Measurements from ENCODE around the gene GPR107.
"Not testable (repeated sequence)": the region's sequence is repeated elsewhere in the genome, so short reads cannot be mapped to it uniquely, and the experiment has no call there.

Gene GPR107

GRCh38 chr9:130053504-130054324 is at the start of gene GPR107:
Gene GPR107 (plus strand): TSS chr9:130053906. CDS start chr9:130053933, 27 bp downstream.
- peak; percentile 95 for DNase-seq (ENCODE audit: low spot score)

GRCh38 chr9:130003943-130004552 is 49.7 kb upstream of the GPR107 start:
- no peak for DNase-seq (ENCODE audit: low spot score)

GRCh38 chr9:130006952-130007351 is 46.8 kb upstream of the GPR107 start:
- DNase-seq (ENCODE audit: low spot score), result not testable (repeated sequence)

- DNase-seq (ENCODE audit: low spot score), result no peak
Observed at GRCh38 chr9:130008538-130008937, 45.2 kb upstream of the GPR107 start.

DNA sequence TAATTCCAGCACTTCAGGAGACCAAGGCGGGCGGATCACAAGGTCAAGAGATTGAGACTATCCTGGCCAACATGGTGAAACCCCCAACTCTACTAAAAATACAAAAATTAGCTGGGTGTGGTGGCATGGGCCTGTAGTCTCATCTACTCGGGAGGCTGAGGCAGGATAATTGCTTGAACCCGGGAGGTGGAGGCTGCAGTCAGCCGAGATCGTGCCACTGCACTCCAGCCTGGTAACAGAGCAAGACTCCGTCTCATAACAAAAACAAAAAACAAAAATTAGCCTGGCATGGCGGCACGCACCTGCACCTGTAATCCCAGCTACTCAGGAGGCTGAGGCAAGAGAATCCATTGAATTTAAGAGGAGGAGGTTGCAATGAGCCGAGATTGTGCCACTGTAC is 44.2 kb upstream of the GPR107 start:
- DNase-seq (ENCODE audit: low spot score), result not testable (repeated sequence)

GRCh38 chr9:130010151-130010988 is 43.3 kb upstream of the GPR107 start:
- no peak for DNase-seq (ENCODE audit: low spot score)

GRCh38 chr9:130013326-130013725 is 40.4 kb upstream of the GPR107 start:
- DNase-seq (ENCODE audit: low spot score), result no peak

- DNase-seq (ENCODE audit: low spot score), result no peak
Observed at GRCh38 chr9:130015353-130016019, 38.2 kb upstream of the GPR107 start.

DNA sequence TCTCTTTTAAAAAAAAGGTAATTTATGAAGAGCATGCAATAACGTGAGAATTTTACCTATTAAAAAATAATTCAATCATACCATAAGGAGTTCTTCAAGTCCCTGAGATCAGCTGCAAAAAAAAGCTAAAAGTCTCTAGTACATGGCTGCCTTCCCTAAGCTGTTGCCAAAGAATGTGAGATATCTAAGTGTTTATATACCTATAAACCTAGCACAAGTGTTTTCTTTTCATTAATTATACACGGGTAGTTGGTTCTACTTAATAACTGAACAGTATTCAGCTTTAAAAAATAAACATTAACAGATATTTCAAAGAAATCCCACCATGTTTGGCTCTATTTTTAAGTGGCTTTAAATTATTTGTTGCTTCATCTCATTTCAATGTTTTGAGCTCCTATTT is 36.6 kb upstream of the GPR107 start:
- DNase-seq (ENCODE audit: low spot score), result no peak

GRCh38 chr9:130017510-130017909 is 36.2 kb upstream of the GPR107 start:
- not testable (repeated sequence) for DNase-seq (ENCODE audit: low spot score)

- no peak for DNase-seq (ENCODE audit: low spot score)
Observed at GRCh38 chr9:130018265-130018664, 35.4 kb upstream of the GPR107 start.

DNA sequence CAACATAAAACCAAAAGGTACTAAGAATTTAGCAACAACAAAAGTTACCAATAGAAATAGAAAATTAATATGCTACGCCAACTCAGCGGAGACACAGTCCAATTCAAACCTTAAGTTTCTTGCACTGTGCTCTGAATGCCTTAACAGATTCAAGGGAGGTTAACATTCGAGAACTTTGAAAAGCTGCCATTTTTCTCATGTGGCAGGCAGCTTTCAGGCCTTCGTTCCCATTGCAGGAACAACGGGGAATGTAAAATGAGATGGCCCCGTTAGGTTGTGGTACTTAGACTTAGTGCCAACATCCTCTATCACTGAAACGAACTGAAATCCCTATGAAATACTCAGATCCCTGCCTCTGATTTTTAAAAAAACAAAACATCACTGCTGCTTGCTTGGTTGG is 33.1 kb upstream of the GPR107 start:
- peak; percentile 26 for DNase-seq (ENCODE audit: low spot score)

GRCh38 chr9:130021123-130021522 is 32.6 kb upstream of the GPR107 start:
- no peak for DNase-seq (ENCODE audit: low spot score)

- not testable (repeated sequence) for DNase-seq (ENCODE audit: low spot score)
Observed at GRCh38 chr9:130021842-130022241, 31.9 kb upstream of the GPR107 start.

DNA sequence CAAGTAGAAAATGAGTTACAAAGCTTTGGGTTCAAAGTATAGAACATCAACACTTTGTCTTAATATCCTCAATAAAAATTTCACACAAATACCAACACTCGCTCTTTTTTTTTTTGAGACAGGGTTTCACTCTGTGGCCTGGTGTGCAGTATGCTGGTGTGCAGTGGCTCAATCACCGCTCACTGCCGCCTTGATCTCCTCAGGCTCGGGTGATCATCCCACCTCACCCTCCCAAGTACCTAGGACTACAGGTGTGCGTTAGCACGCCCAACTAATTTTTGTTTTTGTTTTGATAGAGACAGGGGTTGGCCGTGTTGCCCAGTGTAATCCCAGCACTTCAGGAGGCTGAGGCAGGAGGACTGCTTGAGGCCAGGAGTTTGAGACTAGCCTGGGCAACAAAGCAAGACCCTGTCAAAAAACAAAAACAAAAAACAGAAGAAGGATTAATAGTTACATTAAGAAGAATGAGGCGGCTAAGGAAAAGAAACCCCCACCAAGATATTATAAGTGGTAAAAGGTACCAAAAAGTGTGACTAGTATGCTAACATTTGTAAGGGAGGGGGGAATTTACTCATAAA is 31.1 kb upstream of the GPR107 start:
- DNase-seq (ENCODE audit: low spot score), result no peak

DNA sequence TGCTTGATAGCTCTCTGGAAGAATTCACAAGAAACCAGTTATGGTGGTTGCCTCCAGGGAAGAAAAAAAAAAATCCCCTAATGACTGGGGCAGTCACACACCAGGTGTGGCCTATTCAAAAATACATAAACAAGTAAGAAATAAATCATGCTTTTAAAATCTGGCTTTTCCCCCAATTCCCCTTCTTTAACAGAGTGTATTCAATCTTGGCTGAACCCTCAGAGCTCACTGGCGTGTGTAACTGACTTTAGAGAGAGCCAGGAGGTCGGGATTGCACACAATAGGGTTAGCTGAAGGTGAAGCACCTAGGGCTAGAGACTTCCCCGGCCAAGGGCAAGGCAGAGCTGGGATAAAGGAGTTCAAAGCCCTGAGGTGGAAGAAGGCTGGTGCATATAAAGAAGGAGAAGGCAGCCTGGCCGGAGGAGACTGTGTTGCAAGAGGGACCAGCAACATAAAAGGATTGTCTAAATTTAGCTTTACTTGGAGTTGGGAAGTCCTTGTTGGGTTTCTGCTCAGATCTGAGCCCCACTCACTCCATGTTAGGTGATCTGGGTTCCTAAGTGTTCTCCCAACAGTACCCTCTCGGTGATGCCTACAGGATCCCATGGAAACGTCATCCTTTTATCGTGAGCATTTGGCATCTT is 30.4 kb upstream of the GPR107 start:
- DNase-seq (ENCODE audit: low spot score), result no peak

- DNase-seq (ENCODE audit: low spot score), result no peak
Observed at GRCh38 chr9:130023994-130024596, 29.6 kb upstream of the GPR107 start.

- no peak for DNase-seq (ENCODE audit: low spot score)
Observed at GRCh38 chr9:130024597-130024994, 29.1 kb upstream of the GPR107 start.

DNA sequence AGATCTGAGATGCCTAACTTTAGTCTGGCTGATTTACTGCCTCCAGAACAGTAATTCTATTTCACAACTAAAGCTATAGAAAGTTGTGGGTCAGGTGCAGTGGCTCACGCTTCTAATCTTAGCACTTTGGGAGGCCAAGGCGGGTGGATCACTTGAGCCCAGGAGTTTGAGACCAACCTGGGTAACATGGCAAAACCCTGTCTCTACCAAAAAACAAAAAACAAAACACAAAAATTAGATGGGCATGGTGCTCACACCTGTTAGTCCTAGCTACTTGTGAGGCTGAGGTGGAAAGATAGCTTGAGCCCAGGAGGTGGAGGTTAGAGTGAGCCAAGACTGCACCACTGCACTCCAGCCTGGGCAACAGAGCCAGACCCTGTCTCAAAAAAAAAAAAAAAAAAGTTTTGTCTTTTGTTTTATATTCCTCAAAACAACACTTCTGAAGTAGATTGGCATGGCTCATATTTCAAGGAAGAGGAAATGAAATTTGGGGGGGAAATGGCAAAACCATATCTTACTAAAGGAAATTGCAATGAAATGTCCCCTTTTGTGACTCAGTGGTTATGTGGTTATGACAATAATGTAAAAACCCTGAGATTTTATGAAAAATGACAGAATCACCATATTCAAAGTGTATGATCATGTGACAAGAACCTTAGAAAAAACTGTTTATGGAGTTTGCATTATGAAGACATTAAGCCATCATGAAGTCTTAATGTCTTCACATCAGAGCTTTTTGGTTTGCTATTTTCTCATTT is 26.9 kb upstream of the GPR107 start:
- DNase-seq (ENCODE audit: low spot score), result no peak
